Endodermal cell (in vitro differentiated cells): ENCODE measurements around the gene C19orf85. TPM values are rescaled to one million over a fixed set of nuclear protein-coding genes. Genes with fewer than 3 reads are reported as not detected.

ENCODE experiments used
- DNase-seq: peaks from one replicate; pipeline ENCODE4 v3.0.0-alpha.2; 2017
- H3K27ac ChIP-seq: 2 replicates; pipeline ENCODE4 v1.5.1; 2013; ENCODE audit warnings: mild to moderate bottlenecking, low read depth, low read length, moderate library complexity
- H3K27me3 ChIP-seq: 2 replicates; pipeline ENCODE4 v1.6.1; 2013; ENCODE audit warnings: mild to moderate bottlenecking, low read length, moderate library complexity; ENCODE audit not compliant: insufficient read depth, control insufficient read depth, poor library complexity, severe bottlenecking
- H3K36me3 ChIP-seq: 2 replicates; pipeline ENCODE4 v1.7.0; 2013; ENCODE audit warnings: mild to moderate bottlenecking, low read length, moderate library complexity; ENCODE audit not compliant: control insufficient read depth, insufficient read depth
- H3K4me1 ChIP-seq: one replicate; pipeline ENCODE4 v1.7.0; 2013; ENCODE audit warnings: low read length; ENCODE audit not compliant: control insufficient read depth, insufficient read depth
- H3K4me3 ChIP-seq: 2 replicates; pipeline ENCODE4 v1.5.1; 2013; ENCODE audit warnings: mild to moderate bottlenecking, low read length, moderate library complexity
- H3K9ac ChIP-seq: 2 replicates; pipeline ENCODE4 v1.6.1; 2013; ENCODE audit warnings: mild to moderate bottlenecking, low read length, moderate library complexity; ENCODE audit not compliant: poor library complexity, severe bottlenecking; ENCODE audit errors: extremely low read depth
- H3K9me3 ChIP-seq: 2 replicates; pipeline ENCODE4 v1.6.1; 2013; ENCODE audit warnings: mild to moderate bottlenecking, low read length, moderate library complexity; ENCODE audit not compliant: control insufficient read depth
- H3K27ac Mint-ChIP-seq: 2 replicates; pipeline ENCODE4 v1.8.0; 2020; ENCODE audit warnings: mixed read lengths
- H3K27me3 Mint-ChIP-seq: 2 replicates; pipeline ENCODE4 v1.8.0; 2021; ENCODE audit warnings: mild to moderate bottlenecking, mixed read lengths; ENCODE audit not compliant: insufficient read depth
- H3K36me3 Mint-ChIP-seq: 2 replicates; pipeline ENCODE4 v1.8.0; 2020; ENCODE audit warnings: low read depth, mixed read lengths
- H3K4me1 Mint-ChIP-seq: 2 replicates; pipeline ENCODE4 v1.8.0; 2020; ENCODE audit warnings: mixed read lengths
- H3K4me3 Mint-ChIP-seq: 2 replicates; pipeline ENCODE4 v1.8.0; 2020; ENCODE audit warnings: mild to moderate bottlenecking, moderate library complexity, mixed read lengths
- H3K9me3 Mint-ChIP-seq: 2 replicates; pipeline ENCODE4 v1.8.0; 2020; ENCODE audit warnings: mild to moderate bottlenecking, mixed read lengths
- CTCF ChIP-seq: fragments of 200-600 bp; sonication (generic); conservative IDR thresholded peaks from 2 replicates; pipeline ENCODE4 v1.5.0; 2021; ENCODE audit warnings: antibody characterized with exemption, mild to moderate bottlenecking
- WGBS, 2 experiments: methylation state at CpG; one replicate each; pipeline versions ENCODE4 v1.1.5 to v1.1.7; 2013; ENCODE audit warnings: missing lambda C conversion rate in 2 of 2, mixed read lengths in 1 of 2; ENCODE audit not compliant: insufficient coverage in 1 of 2, insufficient read length in 1 of 2; 5-methylcytosine and 5-hydroxymethylcytosine counted together
- long read RNA-seq, 4 experiments: library from polyadenylated mRNA in 2 of 4; library from RNA in 1 of 4; library from capped mRNA in 1 of 4; stranded (forward) in 3 of 4; unstranded in 1 of 4; transcript quantifications; one replicate each; pipeline ENCODE4 v2.0.0, GENCODE V29; 2020 to 2021; ENCODE audit warnings: inconsistent platforms in 1 of 4
- polyA plus RNA-seq, 2 experiments: library from polyadenylated mRNA; stranded (reverse); fragments of 50-300 nt; gene quantifications; one replicate each; pipeline ENCODE4 v1.2.3, GENCODE V29; 2013
- total RNA-seq, 2 donors: library from RNA; stranded (reverse); fragmentation: NEBNext Ultra II Directional in 1 of 2; extraction: Animal tissue kit (Norgen Biotek cat#: 25700) in 1 of 2; gene quantifications; 2 replicates in 1 of 2; 3 replicates in 1 of 2; pipeline ENCODE4 v1.2.1, GENCODE V29; 2021

Gene C19orf85
- total RNA-seq = 1 to 10 TPM in 1 of 2 donors, under 1 TPM in 1; 0.62 to 2.3 TPM
- 0.39 TPM for polyA plus RNA-seq (2013, experiment 1 of 2)
- not detected for polyA plus RNA-seq (2013, experiment 2 of 2)
- long read RNA-seq, experiment 1 = 0 reads
- long read RNA-seq, experiment 2 = 0 reads
- long read RNA-seq, experiment 3, partial matches to known transcripts = 0 of 3 reads
- long read RNA-seq, experiment 3, other reads (novel, unspliced or antisense) = 1 of 3 reads
- long read RNA-seq, experiment 4, partial matches to known transcripts = 0 of 2 reads
- long read RNA-seq, experiment 4, other reads (novel, unspliced or antisense) = 0 of 2 reads

GRCh38 chr19:55464662-55465054 lies at the start of gene C19orf85:
TSS of gene C19orf85 (minus strand) at chr19:55464751. CDS start at chr19:55464554, 197 bp downstream.
- 42 to 43% methylated on average over 3 to 14 of the region's 14 CpGs for WGBS, 2 experiments
- Histone ChIP-seq H3K27ac (no peak within 1 kb of the TSS), H3K4me3 (no peak within 1 kb of the TSS), H3K27me3 (no peaks in the 10 kb centered on the region), H3K9ac (no peak within 1 kb of the TSS), H3K36me3 (no peaks in the 10 kb centered on the region), H3K4me1 (peaks cover 4% of the 10 kb centered on the region), H3K9me3 (no peaks in the 10 kb centered on the region)
- peaks cover 38% of the 10 kb centered on the region for H3K27me3 Mint-ChIP-seq
- H3K36me3 Mint-ChIP-seq = no peaks in the 10 kb centered on the region
- peak; percentile 89 for DNase-seq
- no peak for TF ChIP-seq CTCF
- peaks cover 18% of the 10 kb centered on the region for H3K4me1 Mint-ChIP-seq
- peak within 1 kb of the TSS; percentile 42 for H3K4me3 Mint-ChIP-seq
- H3K27ac Mint-ChIP-seq = no peak within 1 kb of the TSS
- no peaks in the 10 kb centered on the region for H3K9me3 Mint-ChIP-seq

DNA sequence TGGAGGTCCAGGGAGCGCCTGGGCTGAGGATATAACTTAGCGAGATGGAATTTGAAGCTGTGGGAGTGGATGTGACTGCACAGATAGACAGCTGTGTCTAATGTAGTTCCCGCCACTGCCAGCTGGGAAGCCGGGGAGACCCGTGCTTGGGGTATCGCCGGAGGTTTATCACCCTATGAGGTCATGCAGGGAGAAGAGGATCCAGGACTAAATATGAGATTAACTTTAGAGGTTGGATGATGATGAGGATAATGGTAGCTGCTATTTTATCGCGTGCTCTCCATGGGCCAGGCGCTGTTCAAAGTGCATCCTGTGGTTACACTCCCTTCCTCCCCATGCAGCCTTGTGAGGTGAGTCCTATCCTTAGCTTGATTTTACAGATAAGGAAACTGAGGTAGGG lies 43.6 kb upstream of the C19orf85 start:
- H3K27ac Mint-ChIP-seq = no peak overlapping the region

DNA sequence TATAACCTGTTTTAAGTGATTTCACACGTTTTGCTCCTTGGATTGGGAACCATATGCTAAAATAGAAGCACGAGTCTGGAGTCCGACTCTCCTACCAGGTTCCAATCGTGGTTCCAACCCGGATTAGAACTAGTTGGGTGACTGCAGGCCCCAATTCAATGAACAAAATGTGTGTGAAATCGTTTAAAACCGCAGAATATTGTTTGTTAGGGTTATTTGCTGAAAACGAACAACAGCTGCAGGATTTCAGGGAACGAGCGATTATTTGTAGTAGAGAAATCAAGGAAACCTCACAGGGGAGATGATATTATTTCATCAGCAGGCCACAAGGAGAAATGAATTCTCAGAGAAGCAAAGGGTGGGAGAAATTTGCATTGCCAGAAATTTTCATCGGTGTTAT lies 40.4 kb upstream of the C19orf85 start:
- Histone ChIP-seq H3K36me3 (no peaks in the 10 kb centered on the region), H3K9me3 (peaks cover 6% of the 10 kb centered on the region), H3K4me1 (no peaks in the 10 kb centered on the region), H3K27me3 (peaks cover 19% of the 10 kb centered on the region), H3K27ac (no peak overlapping the region), H3K9ac (no peak overlapping the region), H3K4me3 (no peak overlapping the region)
- no peak for DNase-seq
- H3K27me3 Mint-ChIP-seq = peaks cover 71% of the 10 kb centered on the region
- no peaks in the 10 kb centered on the region for H3K36me3 Mint-ChIP-seq
- 86 to 89% methylated on average over 11 of the region's 11 CpGs for WGBS, 2 experiments
- H3K4me1 Mint-ChIP-seq = no peaks in the 10 kb centered on the region
- no peak for TF ChIP-seq CTCF
- peaks cover 14% of the 10 kb centered on the region for H3K9me3 Mint-ChIP-seq
- no peak overlapping the region for H3K27ac Mint-ChIP-seq
- H3K4me3 Mint-ChIP-seq = no peak overlapping the region

More for the DNA sequence above, 43.6 kb upstream of the C19orf85 start:
- Mint-ChIP-seq H3K27me3 (peaks cover 54% of the 10 kb centered on the region), H3K9me3 (peaks cover 8% of the 10 kb centered on the region), H3K4me1 (no peaks in the 10 kb centered on the region), H3K36me3 (no peaks in the 10 kb centered on the region), H3K4me3 (no peak overlapping the region)
- H3K9me3 ChIP-seq = peaks cover 6% of the 10 kb centered on the region
- H3K9ac ChIP-seq = no peak overlapping the region
- no peaks in the 10 kb centered on the region for H3K36me3 ChIP-seq
- no peak for TF ChIP-seq CTCF
- no peak overlapping the region for H3K4me3 ChIP-seq
- no peak overlapping the region for H3K27ac ChIP-seq
- H3K4me1 ChIP-seq = no peaks in the 10 kb centered on the region
- WGBS, 2 experiments = 75 to 86% methylated on average over 9 to 10 of the region's 10 CpGs
- H3K27me3 ChIP-seq = peaks cover 11% of the 10 kb centered on the region
- no peak for DNase-seq
